Hepatocyte (in vitro differentiated cells): ENCODE results near the gene KIF3A.

ENCODE experiments used
- EZH2 ChIP-seq: fragments of 200-600 bp; sonication (generic); IDR thresholded peaks from 2 replicates; pipeline ENCODE4 v1.6.1; 2016; ENCODE audit warnings: antibody characterized with exemption, mild to moderate bottlenecking, borderline replicate concordance
- TF ChIP-seq, protein P1 (sequence below): fragments of 200-600 bp; sonication (generic); IDR thresholded peaks from 2 replicates; pipeline ENCODE4 v1.5.1; 2016; ENCODE audit warnings: antibody characterized with exemption, mild to moderate bottlenecking; ENCODE audit not compliant: poor library complexity

GRCh38 chr5:132754947-132755346 lies 17.6 kb upstream of the KIF3A start:
- no peak for TF ChIP-seq EZH2
- TF ChIP-seq, protein P1, sequence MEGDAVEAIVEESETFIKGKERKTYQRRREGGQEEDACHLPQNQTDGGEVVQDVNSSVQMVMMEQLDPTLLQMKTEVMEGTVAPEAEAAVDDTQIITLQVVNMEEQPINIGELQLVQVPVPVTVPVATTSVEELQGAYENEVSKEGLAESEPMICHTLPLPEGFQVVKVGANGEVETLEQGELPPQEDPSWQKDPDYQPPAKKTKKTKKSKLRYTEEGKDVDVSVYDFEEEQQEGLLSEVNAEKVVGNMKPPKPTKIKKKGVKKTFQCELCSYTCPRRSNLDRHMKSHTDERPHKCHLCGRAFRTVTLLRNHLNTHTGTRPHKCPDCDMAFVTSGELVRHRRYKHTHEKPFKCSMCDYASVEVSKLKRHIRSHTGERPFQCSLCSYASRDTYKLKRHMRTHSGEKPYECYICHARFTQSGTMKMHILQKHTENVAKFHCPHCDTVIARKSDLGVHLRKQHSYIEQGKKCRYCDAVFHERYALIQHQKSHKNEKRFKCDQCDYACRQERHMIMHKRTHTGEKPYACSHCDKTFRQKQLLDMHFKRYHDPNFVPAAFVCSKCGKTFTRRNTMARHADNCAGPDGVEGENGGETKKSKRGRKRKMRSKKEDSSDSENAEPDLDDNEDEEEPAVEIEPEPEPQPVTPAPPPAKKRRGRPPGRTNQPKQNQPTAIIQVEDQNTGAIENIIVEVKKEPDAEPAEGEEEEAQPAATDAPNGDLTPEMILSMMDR = peak; percentile 27
